Neural crest cell (in vitro differentiated cells): ENCODE results near the gene NR2C2AP. TPM values are rescaled to one million over a fixed set of nuclear protein-coding genes. Genes with fewer than 3 reads are reported as not detected.

ENCODE experiments used
- DNase-seq: peaks from one replicate; pipeline ENCODE4 v3.0.0; 2021; ENCODE audit warnings: low read depth, mixed read lengths, low spot score
- H3K27ac Mint-ChIP-seq: one replicate; pipeline ENCODE4 v1.8.0; 2021; ENCODE audit warnings: mild to moderate bottlenecking, mixed read lengths; ENCODE audit not compliant: unreplicated experiment
- H3K27me3 Mint-ChIP-seq: 2 replicates; pipeline ENCODE4 v1.8.0; 2021; ENCODE audit warnings: low read depth, mild to moderate bottlenecking, mixed read lengths
- H3K36me3 Mint-ChIP-seq: 2 replicates; pipeline ENCODE4 v1.8.0; 2021; ENCODE audit warnings: low read depth, mild to moderate bottlenecking, mixed read lengths
- H3K4me1 Mint-ChIP-seq: 2 replicates; pipeline ENCODE4 v1.8.0; 2021; ENCODE audit warnings: mixed read lengths
- H3K4me3 Mint-ChIP-seq: one replicate; pipeline ENCODE4 v1.8.0; 2021; ENCODE audit warnings: mild to moderate bottlenecking, mixed read lengths
- H3K9me3 Mint-ChIP-seq: 2 replicates; pipeline ENCODE4 v1.8.0; 2021; ENCODE audit warnings: mixed read lengths
- total RNA-seq: library from RNA; stranded (reverse); gene quantifications from 2 replicates; pipeline ENCODE4 v1.2.1, GENCODE V29; 2021
- TF ChIP-seq, protein P1 (sequence below): fragments of 200-600 bp; sonication (generic); conservative IDR thresholded peaks from 2 replicates; pipeline ENCODE4 v1.5.0; 2021; ENCODE audit warnings: antibody characterized with exemption, mild to moderate bottlenecking

NR2C2AP gene
- total RNA-seq, 1 donor from 2014 or later = 18.6 TPM

DNA sequence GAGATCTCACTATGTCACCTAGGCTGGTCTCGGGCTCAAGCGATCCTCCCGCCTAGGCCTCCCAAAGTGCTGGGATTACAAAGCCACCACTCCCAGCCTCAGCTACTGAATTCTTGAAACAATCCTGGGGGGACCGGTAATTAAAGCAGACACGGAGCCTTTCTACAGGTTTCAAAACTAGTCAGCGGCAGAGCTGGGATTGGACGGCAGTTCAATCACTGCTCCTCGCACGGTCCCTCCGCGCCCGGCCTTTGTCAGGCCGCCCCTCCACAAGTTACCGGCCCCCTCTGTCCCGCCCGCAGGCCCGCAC, 11.5 kb downstream of the NR2C2AP start:
- Mint-ChIP-seq H3K4me1 (peaks cover 35% of the 10 kb centered on the region), H3K27ac (peak overlapping the region; percentile 97), H3K27me3 (no peaks in the 10 kb centered on the region), H3K36me3 (peaks cover 6% of the 10 kb centered on the region), H3K4me3 (peak overlapping the region; percentile 100), H3K9me3 (no peaks in the 10 kb centered on the region)
- TF ChIP-seq, protein P1, sequence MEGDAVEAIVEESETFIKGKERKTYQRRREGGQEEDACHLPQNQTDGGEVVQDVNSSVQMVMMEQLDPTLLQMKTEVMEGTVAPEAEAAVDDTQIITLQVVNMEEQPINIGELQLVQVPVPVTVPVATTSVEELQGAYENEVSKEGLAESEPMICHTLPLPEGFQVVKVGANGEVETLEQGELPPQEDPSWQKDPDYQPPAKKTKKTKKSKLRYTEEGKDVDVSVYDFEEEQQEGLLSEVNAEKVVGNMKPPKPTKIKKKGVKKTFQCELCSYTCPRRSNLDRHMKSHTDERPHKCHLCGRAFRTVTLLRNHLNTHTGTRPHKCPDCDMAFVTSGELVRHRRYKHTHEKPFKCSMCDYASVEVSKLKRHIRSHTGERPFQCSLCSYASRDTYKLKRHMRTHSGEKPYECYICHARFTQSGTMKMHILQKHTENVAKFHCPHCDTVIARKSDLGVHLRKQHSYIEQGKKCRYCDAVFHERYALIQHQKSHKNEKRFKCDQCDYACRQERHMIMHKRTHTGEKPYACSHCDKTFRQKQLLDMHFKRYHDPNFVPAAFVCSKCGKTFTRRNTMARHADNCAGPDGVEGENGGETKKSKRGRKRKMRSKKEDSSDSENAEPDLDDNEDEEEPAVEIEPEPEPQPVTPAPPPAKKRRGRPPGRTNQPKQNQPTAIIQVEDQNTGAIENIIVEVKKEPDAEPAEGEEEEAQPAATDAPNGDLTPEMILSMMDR = no peak
- DNase-seq = no peak

DNA sequence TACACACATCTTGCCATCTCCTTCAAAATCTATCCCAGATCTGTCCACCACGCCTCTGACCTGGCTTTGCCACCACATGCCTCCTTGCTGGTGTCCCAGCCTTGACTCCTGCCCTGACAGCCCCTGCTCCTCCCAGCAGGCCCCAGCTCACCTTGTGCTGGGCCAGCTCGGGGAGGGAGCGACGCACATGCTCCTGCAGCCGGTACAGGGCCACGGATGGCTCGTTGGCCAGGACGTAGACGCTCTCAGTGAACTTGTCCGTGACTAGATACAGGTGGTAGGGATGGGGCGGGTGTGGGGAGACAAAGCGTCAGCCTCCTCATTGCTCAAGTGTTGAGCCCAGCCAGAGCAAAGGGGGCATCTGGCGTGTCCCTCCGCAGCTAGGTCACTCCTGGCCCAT, 16.5 kb downstream of the NR2C2AP start:
- H3K27ac Mint-ChIP-seq = no peak overlapping the region
- peaks cover 17% of the 10 kb centered on the region for H3K4me1 Mint-ChIP-seq
- peaks cover 8% of the 10 kb centered on the region for H3K36me3 Mint-ChIP-seq
- H3K27me3 Mint-ChIP-seq = no peaks in the 10 kb centered on the region
- no peak for DNase-seq
- no peaks in the 10 kb centered on the region for H3K9me3 Mint-ChIP-seq
- TF ChIP-seq, protein P1 = no peak
- H3K4me3 Mint-ChIP-seq = peak overlapping the region; percentile 79

DNA sequence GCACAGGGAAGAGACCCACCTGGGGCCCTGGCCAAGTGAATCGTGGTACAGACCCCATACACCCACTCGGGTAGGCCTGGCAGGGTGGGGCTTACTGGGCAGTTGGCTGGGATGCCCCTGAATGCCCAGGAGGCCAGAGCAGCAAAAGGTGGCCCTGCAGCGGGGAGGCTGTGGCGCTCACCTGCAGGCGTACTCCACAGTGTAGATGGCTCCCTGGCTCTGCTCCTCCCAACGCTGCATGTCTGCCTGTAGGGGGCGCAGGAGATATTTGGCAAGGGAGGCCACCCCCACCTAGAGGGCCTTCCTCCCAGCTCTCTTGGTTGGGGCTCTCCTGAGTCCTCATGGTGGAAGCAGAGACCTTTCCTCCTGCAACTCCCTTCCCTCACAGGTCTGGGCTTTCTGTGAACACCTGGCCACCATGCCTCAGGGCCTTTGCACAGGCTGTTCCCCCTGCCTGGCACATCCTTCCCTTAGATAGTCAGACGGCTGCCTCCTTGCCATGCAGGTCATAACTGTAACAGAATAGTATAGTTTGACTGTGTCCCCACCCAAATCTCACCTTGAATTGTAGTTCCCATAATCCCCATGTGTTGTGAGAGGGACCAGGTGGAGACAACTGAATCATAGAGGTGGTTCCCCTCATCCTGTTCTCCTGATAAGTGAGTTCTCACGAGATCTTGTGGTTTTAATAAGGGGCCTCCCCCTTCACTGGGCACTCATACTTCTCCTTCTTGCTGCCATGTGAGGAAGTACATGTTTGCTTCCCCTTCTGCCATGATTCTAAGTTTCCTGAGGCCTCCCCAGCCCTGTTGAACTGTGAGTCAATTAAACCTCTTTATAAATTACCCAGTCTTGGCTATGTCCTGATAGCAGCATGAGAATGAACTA, 17.1 kb downstream of the NR2C2AP start:
- TF ChIP-seq, protein P1 = peak; percentile 69
- no peaks in the 10 kb centered on the region for H3K27me3 Mint-ChIP-seq
- no peaks in the 10 kb centered on the region for H3K9me3 Mint-ChIP-seq
- peak overlapping the region; percentile 22 for H3K27ac Mint-ChIP-seq
- peak overlapping the region; percentile 79 for H3K4me3 Mint-ChIP-seq
- DNase-seq = peak; percentile 61
- H3K4me1 Mint-ChIP-seq = peaks cover 11% of the 10 kb centered on the region
- peaks cover 8% of the 10 kb centered on the region for H3K36me3 Mint-ChIP-seq

DNA sequence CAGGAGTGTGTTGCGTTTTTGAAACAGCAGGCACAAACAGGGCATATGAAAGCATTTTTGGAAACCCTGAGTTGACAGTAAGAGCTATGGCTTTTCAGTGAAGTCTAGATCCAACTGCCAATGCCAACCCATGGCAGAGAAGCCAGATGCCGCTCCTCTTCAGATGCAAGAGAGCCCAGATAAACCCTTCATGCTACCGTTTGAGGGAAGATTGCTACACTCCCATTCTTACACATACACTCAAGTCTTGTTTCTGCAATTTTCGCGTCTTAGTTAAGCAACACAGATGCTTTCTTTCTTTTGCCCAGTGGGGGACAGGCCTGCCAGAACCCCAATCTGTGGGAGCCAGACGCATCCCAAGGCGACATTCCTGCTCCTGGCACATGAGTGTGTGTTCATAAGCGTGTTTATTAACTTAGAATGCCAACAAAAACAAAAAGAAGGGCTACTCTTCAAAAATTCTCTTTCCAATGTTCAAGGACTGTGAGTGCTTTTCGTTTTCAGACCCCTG, 21.7 kb downstream of the NR2C2AP start:
- Mint-ChIP-seq H3K36me3 (peaks cover 9% of the 10 kb centered on the region), H3K27me3 (no peaks in the 10 kb centered on the region), H3K4me3 (no peak overlapping the region), H3K4me1 (peaks cover 5% of the 10 kb centered on the region), H3K27ac (no peak overlapping the region), H3K9me3 (no peaks in the 10 kb centered on the region)
- DNase-seq = no peak
- TF ChIP-seq, protein P1 = no peak

DNA sequence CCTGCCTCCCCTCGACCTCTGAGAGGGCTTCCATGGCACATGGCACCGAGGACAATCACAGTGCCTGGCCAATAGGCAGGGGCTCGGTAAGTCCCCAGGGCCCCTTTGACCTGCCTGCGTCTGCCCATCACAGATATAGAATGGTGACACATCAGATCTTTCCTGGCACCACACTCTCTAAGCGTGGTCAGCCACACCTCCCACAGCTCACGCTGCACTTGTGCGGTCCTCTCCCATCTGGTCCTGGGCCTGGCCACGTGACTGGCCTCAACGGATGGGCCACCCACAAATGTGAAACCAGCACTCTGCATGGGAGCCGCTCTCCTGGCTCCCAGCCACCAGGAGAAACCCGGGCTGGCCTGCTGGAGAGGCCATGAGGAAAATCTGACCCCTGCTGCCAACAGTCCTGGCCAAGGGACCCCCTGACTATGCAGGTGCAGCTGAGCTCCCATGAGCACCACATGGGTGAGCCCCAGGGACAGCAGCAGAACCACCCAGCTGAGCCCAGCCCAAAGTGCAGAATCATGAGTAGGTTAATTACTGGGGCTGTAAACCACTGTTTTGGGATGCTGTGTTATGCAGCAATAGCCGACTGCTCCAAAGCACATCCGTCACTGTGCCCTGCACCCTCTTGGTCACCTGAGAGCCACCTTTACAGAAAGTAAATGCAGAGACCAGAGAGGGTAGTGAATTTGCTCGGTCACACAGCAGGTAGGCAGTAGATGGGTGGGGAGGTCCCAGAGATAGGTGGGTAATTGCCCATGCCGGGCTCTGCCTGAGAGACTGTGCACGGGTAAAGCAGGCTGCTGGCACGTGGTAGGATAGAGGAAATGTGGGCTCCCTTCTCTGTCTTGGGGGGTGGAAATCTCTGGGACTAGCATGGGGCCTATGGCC, 23.4 kb downstream of the NR2C2AP start:
- Mint-ChIP-seq H3K27me3 (no peaks in the 10 kb centered on the region), H3K9me3 (no peaks in the 10 kb centered on the region), H3K36me3 (peaks cover 3% of the 10 kb centered on the region), H3K4me3 (no peak overlapping the region), H3K27ac (no peak overlapping the region), H3K4me1 (peaks cover 3% of the 10 kb centered on the region)
- TF ChIP-seq, protein P1 = no peak
- DNase-seq = no peak
